ENCODE data around the gene PCGF1. TPM values are rescaled to one million over a fixed set of nuclear protein-coding genes. Genes with fewer than 3 reads are reported as not detected.
"Not testable (repeated sequence)": the region's sequence is repeated elsewhere in the genome, so short reads cannot be mapped to it uniquely, and the experiment has no call there.

The PCGF1 gene
- total RNA-seq, 1 donor from 2014 or later = 10.4 TPM

GRCh38 chr2:74474899-74475298 lies 32.6 kb downstream of the PCGF1 start:
- no peak for ATAC-seq
- no peak for DNase-seq (ENCODE audit: low spot score)

- ATAC-seq (no peak), DNase-seq (ENCODE audit: low spot score) (no peak)
These were observed 33.0 kb downstream of the PCGF1 start for GRCh38 chr2:74474481-74474880.

- ATAC-seq = peak; percentile 16
- no peak for DNase-seq (ENCODE audit: low spot score)
These were observed 34.6 kb downstream of the PCGF1 start for GRCh38 chr2:74472945-74473258.

- ATAC-seq = peak; percentile 91
- DNase-seq (ENCODE audit: low spot score) = peak; percentile 96
These were observed 35.2 kb downstream of the PCGF1 start, which contains the start of gene MRPL53 for GRCh38 chr2:74472086-74472944. Gene MRPL53, minus strand, starts transcription at chr2:74472680. Its CDS starts 20 bp downstream, at chr2:74472660.

GRCh38 chr2:74471332-74472065 lies 36.0 kb downstream of the PCGF1 start:
- peak; percentile 46 for ATAC-seq
- DNase-seq (ENCODE audit: low spot score) = no peak

GRCh38 chr2:74470742-74471141 lies 36.8 kb downstream of the PCGF1 start:
- not testable (repeated sequence) for DNase-seq (ENCODE audit: low spot score); ATAC-seq

- peak; percentile 1 for ATAC-seq
- no peak for DNase-seq (ENCODE audit: low spot score)
These were observed 43.1 kb downstream of the PCGF1 start for GRCh38 chr2:74464406-74464805.

- DNase-seq (ENCODE audit: low spot score) (no peak), ATAC-seq (no peak)
These were observed 44.7 kb downstream of the PCGF1 start for GRCh38 chr2:74462786-74463105.

GRCh38 chr2:74462054-74462785 lies 45.3 kb downstream of the PCGF1 start:
- DNase-seq (ENCODE audit: low spot score) (no peak), ATAC-seq (no peak)

- ATAC-seq = no peak
These were observed 46.1 kb downstream of the PCGF1 start for GRCh38 chr2:74461187-74462053.

GRCh38 chr2:74460187-74460586 lies 47.3 kb downstream of the PCGF1 start:
- not testable (repeated sequence) for ATAC-seq; DNase-seq (ENCODE audit: low spot score)

More at GRCh38 chr2:74461187-74462053, 46.1 kb downstream of the PCGF1 start:
- DNase-seq (ENCODE audit: low spot score) = no peak

- DNase-seq (ENCODE audit: low spot score); ATAC-seq: not testable (repeated sequence)
These were observed 47.9 kb downstream of the PCGF1 start for GRCh38 chr2:74459503-74460118.

GRCh38 chr2:74458938-74459363 lies 48.5 kb downstream of the PCGF1 start:
- no peak for DNase-seq (ENCODE audit: low spot score)
- no peak for ATAC-seq

GRCh38 chr2:74458132-74458937 lies 49.2 kb downstream of the PCGF1 start, which contains the start of gene WBP1:
Gene WBP1, plus strand, starts transcription at chr2:74458438. Its CDS starts 165 bp downstream, at chr2:74458603.
- DNase-seq (ENCODE audit: low spot score) (peak; percentile 100), ATAC-seq (peak; percentile 82)

- DNase-seq (ENCODE audit: low spot score) = peak; percentile 79
- ATAC-seq = peak; percentile 62
These were observed 49.9 kb downstream of the PCGF1 start for GRCh38 chr2:74457549-74458131.

GRCh38 chr2:74457129-74457548 lies 50.4 kb downstream of the PCGF1 start:
- ATAC-seq = no peak
- no peak for DNase-seq (ENCODE audit: low spot score)

Measured in left lobe of liver (tissue), 2 donors.